Measurements from ENCODE around the gene PSD2.

The PSD2 gene

GRCh38 chr5:139843991-139844390 is 48.4 kb downstream of the PSD2 start:
- H3K4me3 ChIP-seq (ENCODE audit: low read depth, low read length), result no peak overlapping the region
- TF ChIP-seq, protein P1, sequence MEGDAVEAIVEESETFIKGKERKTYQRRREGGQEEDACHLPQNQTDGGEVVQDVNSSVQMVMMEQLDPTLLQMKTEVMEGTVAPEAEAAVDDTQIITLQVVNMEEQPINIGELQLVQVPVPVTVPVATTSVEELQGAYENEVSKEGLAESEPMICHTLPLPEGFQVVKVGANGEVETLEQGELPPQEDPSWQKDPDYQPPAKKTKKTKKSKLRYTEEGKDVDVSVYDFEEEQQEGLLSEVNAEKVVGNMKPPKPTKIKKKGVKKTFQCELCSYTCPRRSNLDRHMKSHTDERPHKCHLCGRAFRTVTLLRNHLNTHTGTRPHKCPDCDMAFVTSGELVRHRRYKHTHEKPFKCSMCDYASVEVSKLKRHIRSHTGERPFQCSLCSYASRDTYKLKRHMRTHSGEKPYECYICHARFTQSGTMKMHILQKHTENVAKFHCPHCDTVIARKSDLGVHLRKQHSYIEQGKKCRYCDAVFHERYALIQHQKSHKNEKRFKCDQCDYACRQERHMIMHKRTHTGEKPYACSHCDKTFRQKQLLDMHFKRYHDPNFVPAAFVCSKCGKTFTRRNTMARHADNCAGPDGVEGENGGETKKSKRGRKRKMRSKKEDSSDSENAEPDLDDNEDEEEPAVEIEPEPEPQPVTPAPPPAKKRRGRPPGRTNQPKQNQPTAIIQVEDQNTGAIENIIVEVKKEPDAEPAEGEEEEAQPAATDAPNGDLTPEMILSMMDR (IDR thresholded peaks at IDR 0.05; ENCODE audit: low read depth, low read length, missing control alignments), result no peak
- DNase-seq (ENCODE audit: low read depth), result no peak

DNA sequence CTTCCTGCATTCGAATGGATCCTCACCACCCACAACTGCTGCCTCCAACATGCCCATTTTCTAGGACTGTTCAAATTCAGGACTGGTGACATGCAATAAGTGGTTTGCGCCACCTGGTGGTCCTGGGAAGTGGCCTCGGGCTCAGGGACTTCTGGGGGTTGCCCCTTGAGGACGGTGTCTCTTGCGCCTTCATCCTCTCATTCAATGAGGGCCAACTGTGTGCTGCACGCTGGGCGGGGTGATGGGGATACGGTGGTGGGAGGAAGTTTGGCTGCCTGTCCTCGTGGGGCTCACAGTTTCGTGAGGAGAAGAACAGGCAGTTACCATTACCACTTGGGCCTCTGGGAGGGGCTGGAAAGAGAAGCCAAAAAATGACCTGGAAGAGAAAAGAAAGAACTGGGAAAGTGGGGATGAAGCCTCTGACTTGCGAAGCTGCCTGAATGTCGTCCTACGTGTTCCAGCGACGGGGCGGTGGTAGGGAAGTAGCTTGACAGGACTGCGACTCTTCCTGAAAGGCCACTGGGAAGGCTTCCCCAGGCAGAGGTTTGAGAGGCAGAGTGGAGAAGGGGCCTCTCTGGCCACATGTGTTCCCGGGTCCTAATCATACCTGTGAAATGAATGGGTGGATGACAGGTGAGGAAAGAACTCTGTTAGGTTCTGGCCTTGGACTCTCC is 49.0 kb downstream of the PSD2 start:
- peak; percentile 60 for DNase-seq (ENCODE audit: low read depth)
- TF ChIP-seq, protein P1 (IDR thresholded peaks at IDR 0.05; ENCODE audit: low read depth, low read length, missing control alignments), result peak; percentile 85
- H3K4me3 ChIP-seq (ENCODE audit: low read depth, low read length), result no peak overlapping the region

DNA sequence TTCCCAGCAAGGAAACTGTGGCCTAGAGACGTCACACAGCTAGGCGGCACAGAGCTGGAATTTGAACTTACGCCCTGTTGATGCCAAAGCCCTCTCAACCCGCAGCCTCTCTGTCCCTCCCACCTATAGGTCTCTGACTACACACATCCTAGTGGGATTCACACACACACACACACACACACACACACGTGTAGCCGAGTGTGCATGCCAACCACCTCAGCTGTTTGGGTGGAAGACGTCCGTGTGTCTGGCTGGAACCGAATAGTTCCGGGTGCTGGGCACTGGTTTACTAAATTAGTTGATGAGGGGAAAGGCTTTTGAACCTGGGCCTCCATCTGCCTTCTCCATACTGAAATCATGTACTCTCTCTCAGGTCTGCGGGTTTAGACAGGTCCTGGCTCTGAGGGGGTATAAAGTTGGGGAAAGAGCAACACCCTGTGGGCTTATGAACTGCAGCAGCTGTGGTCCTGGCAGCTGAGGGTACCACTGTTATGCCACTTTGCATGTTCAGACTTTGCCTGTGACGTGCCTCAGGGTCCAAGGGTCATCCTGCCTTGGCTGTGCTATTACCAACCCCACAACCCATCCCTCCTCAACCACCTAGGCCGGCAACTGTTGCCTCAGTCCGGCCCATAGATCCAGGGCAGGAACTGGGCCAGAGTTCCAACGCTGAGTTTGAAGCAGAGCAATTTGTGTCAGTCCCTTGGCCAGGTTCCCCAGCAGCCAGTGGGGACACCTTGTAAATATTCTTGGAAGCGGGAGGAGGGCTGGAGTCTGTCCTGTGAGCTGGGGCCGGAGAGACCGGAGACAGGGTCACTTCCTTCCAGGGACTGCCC is 50.5 kb downstream of the PSD2 start:
- no peak for DNase-seq (ENCODE audit: low read depth)
- TF ChIP-seq, protein P1 (IDR thresholded peaks at IDR 0.05; ENCODE audit: low read depth, low read length, missing control alignments), result no peak
- H3K4me3 ChIP-seq (ENCODE audit: low read depth, low read length), result no peak overlapping the region

GRCh38 chr5:139847091-139847490 is 51.5 kb downstream of the PSD2 start:
- TF ChIP-seq, protein P1 (IDR thresholded peaks at IDR 0.05; ENCODE audit: low read depth, low read length, missing control alignments), result no peak
- no peak for DNase-seq (ENCODE audit: low read depth)
- H3K4me3 ChIP-seq (ENCODE audit: low read depth, low read length), result no peak overlapping the region

DNA sequence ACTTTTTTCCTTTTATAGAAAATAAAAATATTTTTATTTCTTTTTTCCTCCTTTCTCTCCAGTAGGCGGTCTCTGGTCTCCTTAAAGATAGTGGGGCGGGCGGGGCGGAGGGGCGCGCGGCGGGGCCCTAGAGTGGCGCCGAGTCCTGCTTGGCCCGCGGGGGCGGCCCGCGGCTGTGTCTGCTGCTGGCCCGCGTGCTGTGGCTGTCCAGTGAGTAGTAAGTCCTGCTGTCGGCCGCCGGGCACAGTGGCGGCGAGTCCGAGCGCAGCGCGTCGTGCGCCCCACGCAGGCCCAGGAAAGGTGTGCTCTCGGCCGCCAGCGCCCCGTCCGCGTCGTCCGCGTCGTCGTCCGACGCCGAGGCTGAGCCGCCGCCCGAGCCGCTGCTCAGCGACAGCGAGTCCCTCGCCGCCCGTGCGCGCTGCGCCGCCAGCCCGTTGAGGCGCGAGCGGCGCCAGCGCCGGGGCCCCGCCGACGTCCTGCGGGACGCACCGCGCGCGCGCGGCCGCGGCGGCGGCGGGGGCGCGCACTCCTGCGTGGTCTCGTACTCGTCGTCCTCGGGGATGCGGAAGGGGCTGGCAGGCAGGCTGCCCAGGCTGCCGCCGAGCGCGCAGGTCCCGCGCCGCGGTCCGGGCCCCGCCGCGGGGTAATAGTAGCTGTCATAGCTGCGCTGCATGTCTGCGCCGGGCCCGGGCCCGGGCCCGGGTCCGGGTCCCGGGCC is 52.3 kb downstream of the PSD2 start:
- H3K4me3 ChIP-seq (ENCODE audit: low read depth, low read length), result peak overlapping the region; percentile 47
- TF ChIP-seq, protein P1 (IDR thresholded peaks at IDR 0.05; ENCODE audit: low read depth, low read length, missing control alignments), result no peak
- DNase-seq (ENCODE audit: low read depth), result no peak

GRCh38 chr5:139848508-139849100 is 53.0 kb downstream of the PSD2 start:
- TF ChIP-seq, protein P1 (IDR thresholded peaks at IDR 0.05; ENCODE audit: low read depth, low read length, missing control alignments), result no peak
- H3K4me3 ChIP-seq (ENCODE audit: low read depth, low read length), result peak overlapping the region; percentile 47
- no peak for DNase-seq (ENCODE audit: low read depth)

All from GM12864 (cell line).